DMS153 (cell line): ENCODE measurements around the gene LRRC74B.

Experiments used
- DNase-seq: peaks from one replicate; lab custom pipeline; 2025; lab: John Stamatoyannopoulos, UW

LRRC74B gene

GRCh38 chr22:21014202-21014725 lies 31.5 kb upstream of the LRRC74B start:
- DNase-seq: peak; percentile 93

GRCh38 chr22:21014726-21015465 lies 30.9 kb upstream of the LRRC74B start, which contains the start of gene P2RX6:
Gene P2RX6, plus strand, starts transcription at chr22:21015165. Its CDS starts 10 bp downstream, at chr22:21015175.
- DNase-seq: peak; percentile 30

DNA sequence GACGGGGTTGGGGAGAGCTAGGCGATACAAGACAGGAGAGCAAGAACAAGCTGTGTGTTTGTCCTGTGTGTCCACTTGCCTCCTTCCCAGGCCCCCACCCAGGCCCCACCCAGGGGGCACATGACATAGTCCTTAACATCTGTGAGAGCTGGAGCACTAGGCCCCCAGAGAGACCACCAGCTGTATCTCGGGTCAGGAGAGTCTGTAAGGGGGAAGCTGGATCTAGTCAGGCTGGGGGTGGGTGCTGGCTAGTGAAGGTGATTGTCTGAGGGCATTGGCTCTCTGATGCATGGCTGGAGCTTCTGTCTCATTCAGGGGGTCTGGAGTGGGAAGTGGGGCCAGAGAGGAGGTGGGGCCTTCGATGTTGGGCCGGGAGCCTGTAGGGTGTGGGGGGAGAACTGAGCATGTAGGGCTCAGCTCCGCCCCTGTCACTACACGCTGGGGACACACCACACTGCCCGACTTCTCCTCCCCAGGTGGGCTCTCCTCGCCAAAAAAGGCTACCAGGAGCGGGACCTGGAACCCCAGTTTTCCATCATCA lies 30.2 kb upstream of the LRRC74B start:
- no peak for DNase-seq

GRCh38 chr22:21016644-21017420 lies 28.9 kb upstream of the LRRC74B start:
- no peak for DNase-seq

DNA sequence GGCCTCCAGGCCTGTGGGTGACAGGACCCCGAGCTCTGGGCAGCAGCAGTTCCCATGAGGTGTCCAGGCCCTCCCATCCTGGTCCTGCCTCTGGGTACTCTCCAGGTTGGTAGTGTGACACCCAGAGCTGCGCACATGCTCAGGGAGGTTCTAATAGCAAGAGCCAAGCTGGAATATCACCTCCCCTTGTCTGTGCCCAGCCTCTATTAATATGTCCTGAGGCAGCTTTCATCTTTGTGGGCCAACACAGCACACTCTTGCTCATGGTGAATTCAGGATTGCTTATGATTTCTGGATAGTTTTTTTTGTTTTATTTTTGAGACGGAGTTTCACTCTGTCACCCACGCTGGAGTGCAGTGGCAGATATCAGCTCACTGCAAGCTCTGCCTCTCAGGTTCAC lies 27.4 kb upstream of the LRRC74B start:
- no peak for DNase-seq

DNA sequence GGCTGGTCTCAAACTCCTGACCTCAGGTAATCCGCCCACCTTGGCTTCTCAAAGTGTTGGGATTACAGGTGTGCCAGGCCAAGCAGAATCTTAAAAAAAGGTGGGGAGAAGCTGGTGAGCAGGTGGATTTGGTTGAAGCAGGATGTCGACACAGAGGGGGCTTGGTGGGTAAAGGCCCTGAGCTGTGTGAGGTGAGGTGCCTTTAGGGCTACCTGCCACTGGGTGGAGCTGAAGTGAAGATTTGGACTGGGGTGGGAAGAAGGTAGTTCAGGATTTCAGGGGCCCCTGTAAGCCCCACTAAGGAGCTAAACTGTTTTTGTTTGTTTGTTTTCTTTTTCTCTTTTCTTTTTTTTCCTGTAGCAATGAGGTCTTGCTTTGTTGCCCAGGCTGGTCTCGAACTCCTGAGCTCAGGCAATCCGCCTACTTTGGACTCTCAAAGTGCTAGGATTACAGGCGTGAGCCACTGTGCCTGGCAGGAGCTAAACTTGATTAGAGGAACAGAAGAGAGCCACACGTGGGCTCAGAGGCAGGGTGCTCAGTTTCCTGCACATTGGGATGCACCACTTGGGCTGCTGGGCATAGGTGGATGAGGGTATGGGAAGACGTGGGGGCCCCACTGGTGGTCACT lies 24.8 kb upstream of the LRRC74B start:
- no peak for DNase-seq

DNA sequence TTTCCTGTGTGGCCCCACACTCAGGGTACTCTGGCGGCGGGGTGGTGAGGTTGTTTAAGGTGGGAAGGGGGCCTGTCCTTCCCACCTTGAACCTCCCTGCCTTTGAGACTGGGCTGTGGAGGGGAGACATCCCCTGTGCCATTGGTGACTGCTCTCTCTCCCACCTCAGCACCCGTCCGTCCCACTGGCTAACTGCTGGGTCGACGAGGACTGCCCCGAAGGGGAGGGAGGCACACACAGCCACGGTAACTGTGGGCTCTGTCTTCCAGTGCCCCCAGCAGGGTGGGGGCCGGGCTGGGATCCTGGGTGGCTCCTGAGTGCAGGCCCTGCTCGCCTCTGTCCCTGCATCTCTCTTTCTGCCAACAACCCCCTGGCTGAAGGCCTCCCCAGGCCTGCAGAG lies 23.2 kb upstream of the LRRC74B start:
- DNase-seq: no peak

DNA sequence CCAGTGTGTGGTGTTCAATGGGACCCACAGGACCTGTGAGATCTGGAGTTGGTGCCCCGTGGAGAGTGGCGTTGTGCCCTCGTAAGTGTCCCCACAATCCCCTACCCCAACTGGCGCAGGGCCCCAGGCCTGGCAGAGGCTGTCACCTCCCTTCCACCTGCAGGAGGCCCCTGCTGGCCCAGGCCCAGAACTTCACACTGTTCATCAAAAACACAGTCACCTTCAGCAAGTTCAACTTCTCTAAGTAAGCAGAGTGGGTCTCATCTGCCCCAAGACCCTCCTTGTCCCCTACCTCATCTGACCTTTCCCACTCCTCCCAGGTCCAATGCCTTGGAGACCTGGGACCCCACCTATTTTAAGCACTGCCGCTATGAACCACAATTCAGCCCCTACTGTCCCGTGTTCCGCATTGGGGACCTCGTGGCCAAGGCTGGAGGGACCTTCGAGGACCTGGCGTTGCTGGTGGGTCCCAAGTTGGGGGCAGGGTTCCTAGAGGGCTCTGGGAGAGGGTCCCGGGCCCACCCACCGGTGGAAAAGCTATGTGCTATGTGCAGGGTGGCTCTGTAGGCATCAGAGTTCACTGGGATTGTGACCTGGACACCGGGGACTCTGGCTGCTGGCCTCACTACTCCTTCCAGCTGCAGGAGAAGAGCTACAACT lies 22.7 kb upstream of the LRRC74B start:
- no peak for DNase-seq

- DNase-seq: no peak
These were observed 20.5 kb upstream of the LRRC74B start for GRCh38 chr22:21025266-21025665.

DNA sequence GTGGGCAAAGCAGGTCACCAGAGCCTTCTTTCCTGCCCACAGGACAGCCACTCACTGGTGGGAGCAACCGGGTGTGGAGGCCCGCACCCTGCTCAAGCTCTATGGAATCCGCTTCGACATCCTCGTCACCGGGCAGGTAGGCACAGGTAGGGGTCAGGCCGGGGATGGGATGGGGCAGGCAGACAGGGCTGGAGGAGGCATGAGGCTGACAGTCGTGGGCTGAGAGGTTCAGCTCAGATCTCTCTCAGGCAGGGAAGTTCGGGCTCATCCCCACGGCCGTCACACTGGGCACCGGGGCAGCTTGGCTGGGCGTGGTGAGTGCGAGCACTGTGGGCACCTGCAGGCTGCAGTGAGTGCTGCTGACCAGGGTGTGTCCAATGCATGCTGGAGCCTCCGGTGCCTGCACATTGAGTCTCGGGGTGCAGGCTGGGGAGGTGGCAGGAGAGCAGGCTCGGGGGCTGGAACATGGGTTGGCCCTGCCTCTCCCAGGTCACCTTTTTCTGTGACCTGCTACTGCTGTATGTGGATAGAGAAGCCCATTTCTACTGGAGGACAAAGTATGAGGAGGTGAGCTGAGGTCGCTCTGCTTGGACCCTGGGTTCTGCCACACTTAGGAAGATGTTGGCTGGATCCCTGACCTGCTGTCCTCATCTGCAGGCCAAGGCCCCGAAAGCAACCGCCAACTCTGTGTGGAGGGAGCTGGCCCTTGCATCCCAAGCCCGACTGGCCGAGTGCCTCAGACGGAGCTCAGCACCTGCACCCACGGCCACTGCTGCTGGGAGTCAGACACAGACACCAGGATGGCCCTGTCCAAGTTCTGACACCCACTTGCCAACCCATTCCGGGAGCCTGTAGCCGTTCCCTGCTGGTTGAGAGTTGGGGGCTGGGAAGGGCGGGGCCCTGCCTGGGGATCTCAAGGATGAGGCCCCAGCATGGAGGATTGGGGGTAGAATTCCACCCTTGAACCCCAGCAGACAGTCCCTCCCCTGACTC lies 19.7 kb upstream of the LRRC74B start:
- no peak for DNase-seq

DNA sequence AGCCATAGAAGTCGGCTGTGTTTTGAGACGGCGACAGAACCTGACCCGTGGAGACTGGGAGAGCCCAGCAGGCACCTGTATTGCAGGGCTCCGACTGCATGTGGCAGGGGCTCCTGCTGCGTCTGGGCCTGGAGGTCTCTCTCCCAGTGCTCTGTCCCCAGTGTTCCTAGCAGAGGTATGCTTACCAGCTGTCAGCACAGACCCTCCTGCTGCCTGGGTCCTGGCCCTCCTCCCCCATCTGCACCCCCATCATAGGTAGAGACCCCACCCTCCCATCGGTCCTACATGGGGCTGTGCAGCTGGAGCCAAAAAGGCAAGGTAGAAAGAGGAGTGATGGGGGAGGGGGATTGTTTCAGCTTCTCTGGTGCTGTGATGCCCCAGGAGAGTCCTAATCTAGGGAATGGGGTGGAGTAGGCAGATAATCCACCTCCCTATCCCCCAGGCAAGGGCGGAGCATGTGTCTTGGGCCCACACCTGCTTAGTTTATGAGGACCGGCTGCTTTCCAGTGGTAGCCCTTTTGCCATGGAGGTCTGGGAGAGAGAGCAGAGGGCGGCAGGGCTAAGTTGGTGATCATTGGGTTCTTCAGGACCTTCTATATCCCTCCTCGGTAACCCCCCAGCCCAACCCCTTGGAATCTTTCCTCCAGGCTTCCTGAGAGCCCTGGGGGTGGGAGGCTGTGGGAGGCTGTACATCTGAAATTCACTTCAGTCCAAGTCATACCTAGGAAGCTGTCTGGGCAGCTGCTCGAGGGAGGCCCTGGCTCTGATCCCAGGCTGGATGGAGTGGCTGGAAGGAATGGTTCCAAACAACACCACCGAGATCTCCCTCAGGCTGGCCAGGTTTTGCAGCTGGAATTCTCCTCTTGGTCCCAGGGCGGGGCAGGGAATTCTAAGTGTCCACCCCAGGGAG lies 18.7 kb upstream of the LRRC74B start:
- DNase-seq: no peak

DNA sequence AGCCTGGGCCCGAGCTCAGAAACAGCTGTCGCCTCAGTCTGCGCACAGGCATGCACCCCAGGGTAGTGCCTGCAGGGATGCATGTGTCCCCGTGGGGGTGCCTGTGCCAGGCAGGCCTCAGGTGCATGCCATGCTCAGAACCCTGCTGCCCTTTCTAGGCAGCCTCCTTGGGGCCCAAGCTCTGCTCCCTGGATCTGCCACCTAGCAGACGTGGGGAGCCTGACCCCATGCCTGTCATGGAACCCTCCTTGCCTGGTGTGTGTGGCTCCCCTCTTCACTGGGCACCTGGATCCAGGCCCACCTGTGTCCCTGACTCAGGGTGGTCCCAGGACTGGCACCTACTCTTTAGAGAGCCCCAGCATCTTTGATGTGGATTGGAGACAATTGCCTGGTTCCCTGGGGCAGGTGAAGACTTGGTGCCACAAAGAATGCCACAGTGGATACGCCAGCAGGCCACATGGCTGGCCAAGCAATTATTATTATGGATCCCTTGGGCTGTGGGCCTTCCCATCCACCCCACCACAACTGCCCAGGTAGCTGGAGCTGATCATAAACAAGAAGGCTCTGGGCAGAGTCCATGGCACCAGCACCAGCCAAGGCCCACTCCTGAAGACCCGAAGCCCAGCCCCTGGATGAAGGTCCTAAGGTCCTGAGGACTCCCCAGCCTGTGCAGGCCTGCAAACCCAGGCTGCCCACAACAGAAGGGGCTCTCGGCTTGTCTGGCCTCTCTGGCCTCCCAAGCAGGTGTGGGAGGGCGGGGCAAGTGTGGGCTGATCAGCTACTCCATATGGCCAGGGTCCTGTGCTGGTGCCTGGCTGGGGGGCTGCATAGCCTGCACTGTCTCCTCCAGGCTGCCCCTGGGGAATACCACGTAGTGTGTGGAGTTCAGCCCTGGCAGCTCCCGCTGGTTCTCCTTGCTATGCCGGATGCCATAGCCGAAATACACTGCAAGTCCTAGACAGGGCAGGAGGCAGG lies 17.2 kb upstream of the LRRC74B start:
- no peak for DNase-seq

DNA sequence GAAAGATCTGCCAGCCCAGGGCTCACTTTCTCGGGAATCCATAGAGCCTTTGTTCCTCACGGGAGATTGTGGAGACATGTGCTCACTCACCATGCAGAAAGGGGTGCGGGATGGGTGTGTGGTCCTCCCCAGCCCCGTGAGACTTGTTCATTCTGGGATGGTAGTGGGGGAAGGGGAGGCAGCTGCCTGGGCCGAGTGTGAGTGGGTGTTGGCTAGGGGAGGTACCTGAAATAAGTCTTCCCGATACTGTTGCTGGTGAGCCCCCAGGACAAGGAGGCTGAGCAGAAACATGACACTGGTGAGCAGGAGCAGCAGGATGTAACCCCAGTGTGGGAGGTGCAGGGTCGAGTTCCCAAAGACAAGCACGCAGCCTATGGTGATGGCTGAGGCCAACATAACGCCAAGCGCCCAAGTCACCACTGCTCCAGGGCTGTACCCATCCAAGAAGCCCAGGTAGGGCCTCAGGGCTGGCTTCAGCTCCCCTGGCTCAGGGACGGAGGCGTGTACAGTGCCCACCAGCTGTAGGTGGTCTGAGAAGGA lies 16.2 kb upstream of the LRRC74B start:
- DNase-seq: no peak

- DNase-seq: no peak
These were observed 15.7 kb upstream of the LRRC74B start for GRCh38 chr22:21030032-21030431.

GRCh38 chr22:21030621-21031544 lies 14.9 kb upstream of the LRRC74B start:
- no peak for DNase-seq

DNA sequence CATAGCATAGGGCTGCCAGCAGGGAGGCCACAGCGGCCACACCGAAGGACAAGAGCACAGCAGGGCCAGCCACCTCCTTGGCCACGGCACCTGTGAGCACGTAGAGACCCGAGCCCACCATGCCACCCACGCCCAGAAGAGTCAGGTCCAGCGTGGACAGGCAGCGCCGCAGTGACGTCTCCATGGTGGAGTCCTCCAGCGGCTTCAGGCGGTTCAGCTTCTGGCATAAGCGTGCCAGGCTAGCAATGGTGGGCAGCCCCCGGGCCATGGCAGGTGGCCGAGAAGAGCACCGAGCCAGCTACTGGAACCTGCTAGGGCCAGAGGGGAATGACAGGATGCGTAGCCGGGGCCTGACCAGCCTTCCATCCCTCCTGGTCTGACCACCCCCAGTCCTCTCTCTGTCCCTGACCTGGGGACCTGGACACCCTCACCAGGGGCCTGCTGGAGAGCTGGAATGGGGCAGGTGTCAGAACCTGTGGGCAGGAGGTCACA lies 14.2 kb upstream of the LRRC74B start:
- no peak for DNase-seq
